Skin of body (tissue), 2 donors: ENCODE results near the gene FAM177B. TPM values are rescaled to one million over a fixed set of nuclear protein-coding genes. Genes with fewer than 3 reads are reported as not detected.

Experiments
- DNase-seq: peaks from one replicate; lab custom pipeline; 2025; lab: John Stamatoyannopoulos, UW
- total RNA-seq: library from RNA; depleted of rRNA; stranded (reverse); fragments of >200 nt; gene quantifications from one replicate; pipeline ENCODE4 v1.2.3, GENCODE V29; 2014

FAM177B gene
- total RNA-seq, result 0.20 TPM

- DNase-seq, result no peak
Observed at GRCh38 chr1:222736972-222737371, at the start of gene FAM177B. Gene FAM177B, plus strand, starts transcription at chr1:222737202. Its CDS starts 9,344 bp downstream, at chr1:222746546.

- DNase-seq, result no peak
Observed at GRCh38 chr1:222691016-222691415, 46.0 kb upstream of the FAM177B start.

GRCh38 chr1:222694927-222695326 is 42.1 kb upstream of the FAM177B start:
- no peak for DNase-seq

GRCh38 chr1:222696741-222697140 is 40.3 kb upstream of the FAM177B start:
- no peak for DNase-seq

GRCh38 chr1:222697203-222697602 is 39.8 kb upstream of the FAM177B start:
- no peak for DNase-seq

- DNase-seq, result no peak
Observed at GRCh38 chr1:222697826-222698225, 39.2 kb upstream of the FAM177B start.

GRCh38 chr1:222702210-222702609 is 34.8 kb upstream of the FAM177B start:
- DNase-seq, result no peak

GRCh38 chr1:222704260-222704659 is 32.7 kb upstream of the FAM177B start:
- no peak for DNase-seq

- no peak for DNase-seq
Observed at GRCh38 chr1:222706815-222707214, 30.2 kb upstream of the FAM177B start.

- DNase-seq, result no peak
Observed at GRCh38 chr1:222709700-222710153, 27.3 kb upstream of the FAM177B start.

- peak; percentile 23 for DNase-seq
Observed at GRCh38 chr1:222711319-222712252, 25.4 kb upstream of the FAM177B start.

GRCh38 chr1:222712253-222713090 is 24.5 kb upstream of the FAM177B start, which contains the start of the genes AIDA and BROX:
Gene AIDA, minus strand, starts transcription at chr1:222712491. Its CDS starts 174 bp downstream, at chr1:222712317.
Gene BROX, plus strand, starts transcription at chr1:222712564. Its CDS starts 3,136 bp downstream, at chr1:222715700.
- DNase-seq, result peak; percentile 91

- peak; percentile 96 for DNase-seq
Observed at GRCh38 chr1:222713091-222713961, 23.7 kb upstream of the FAM177B start.

GRCh38 chr1:222716393-222716792 is 20.6 kb upstream of the FAM177B start:
- no peak for DNase-seq

- no peak for DNase-seq
Observed at GRCh38 chr1:222728746-222729145, 8.3 kb upstream of the FAM177B start.

GRCh38 chr1:222730866-222731265 is 6.1 kb upstream of the FAM177B start:
- no peak for DNase-seq

GRCh38 chr1:222732216-222733159 is 4.5 kb upstream of the FAM177B start:
- no peak for DNase-seq

GRCh38 chr1:222734740-222735139 is 2.3 kb upstream of the FAM177B start:
- DNase-seq, result no peak

GRCh38 chr1:222736470-222736869 is 532 bp upstream of the FAM177B start:
- DNase-seq, result no peak

GRCh38 chr1:222739465-222739864 is 2.5 kb downstream of the FAM177B start:
- DNase-seq, result no peak
